ENCODE measurements around the gene FAM53B. TPM values are rescaled to one million over a fixed set of nuclear protein-coding genes. Genes with fewer than 3 reads are reported as not detected.

The FAM53B gene
- polyA plus RNA-seq, 1 of the 3 experiments (the other 2 are of a cell fraction) = 5.6 TPM

- no peaks in the 10 kb centered on the region for H3K36me3 ChIP-seq (replicated peaks in 1 of 2; ENCODE audit: control insufficient read depth in 1 of 2, insufficient read depth in 2 of 2, low read length in 1 of 2)
- TF ChIP-seq RAD21 (IDR thresholded peaks at IDR 0.05; ENCODE audit: low read length) (no peak), PBX3 (IDR thresholded peaks at IDR 0.05) (no peak), RCOR1 (IDR thresholded peaks at IDR 0.05; ENCODE audit: low read length) (no peak), FOXM1 (IDR thresholded peaks at IDR 0.05; ENCODE audit: low read depth) (no peak), IRF3 (IDR thresholded peaks at IDR 0.05; ENCODE audit: low read depth, low read length) (no peak), FOXJ3 (CRISPR knock-in tag; IDR thresholded peaks at IDR 0.05) (no peak), EZH2phosphoT487 (IDR thresholded peaks at IDR 0.05; ENCODE audit: borderline replicate concordance, low read depth) (no peak)
- no peak overlapping the region for H3K4me3 ChIP-seq (ENCODE audit: low read depth in 2 of 2, low read length in 1 of 2)
- peaks cover 7% of the 10 kb centered on the region; the same call in 1 of the 2 replicates for H3K79me2 ChIP-seq (ENCODE audit: insufficient read depth)
- H3K4me2 ChIP-seq = no peak overlapping the region
- H3K9me3 ChIP-seq = no peaks in the 10 kb centered on the region
- H2AFZ ChIP-seq (ENCODE audit: low read depth) = no peak overlapping the region
- H4K20me1 ChIP-seq (ENCODE audit: insufficient read depth) = no peaks in the 10 kb centered on the region; the same call in 1 of the 2 replicates
- ChIA-PET POLR2A (no interaction called here), CTCF (interaction anchor here (1.0 to 4.1 kb wide), 5 partner anchors 7 to 104 kb away, joined by 3 to 14 read pairs (median 4); no protein-coding TSS in a partner anchor)
- H3K27ac ChIP-seq (ENCODE audit: low read depth in 2 of 2, low read length in 1 of 2) = no peak overlapping the region; a peak in 1 of 4 replicates
- no peak for DNase-seq
- H3K27me3 ChIP-seq (ENCODE audit: insufficient read depth) = no peaks in the 10 kb centered on the region
- 93% methylated on average over 4 of the region's 10 CpGs for WGBS (ENCODE audit: low lambda C conversion rate)
- H3K9me2 ChIP-seq = no peaks in the 10 kb centered on the region
- peaks cover 24 to 84% of the 10 kb centered on the region in 2 experiments for H3K4me1 ChIP-seq (ENCODE audit: control insufficient read depth in 1 of 2, insufficient read depth in 2 of 2, low read depth in 1 of 2, low read length in 1 of 2)
- H3K9ac ChIP-seq = no peak overlapping the region
- H3F3A ChIP-seq (replicated peaks; ENCODE audit: insufficient read depth) = peaks cover 4% of the 10 kb centered on the region
Observed at GRCh38 chr10:124644771-124645415, 99.3 kb downstream of the FAM53B start.

- H2AFZ ChIP-seq (ENCODE audit: low read depth) = no peak overlapping the region
- no peak for DNase-seq
- POLR2A ChIA-PET = no interaction called here
- H3F3A ChIP-seq (replicated peaks; ENCODE audit: insufficient read depth) = peaks cover 4% of the 10 kb centered on the region
- H3K4me3 ChIP-seq (ENCODE audit: low read depth in 2 of 2, low read length in 1 of 2) = no peak overlapping the region
- no peak overlapping the region for H3K9ac ChIP-seq
- H3K4me1 ChIP-seq (ENCODE audit: control insufficient read depth in 1 of 2, insufficient read depth in 2 of 2, low read depth in 1 of 2, low read length in 1 of 2) = peaks cover 23 to 78% of the 10 kb centered on the region in 2 experiments
- no peaks in the 10 kb centered on the region for H3K36me3 ChIP-seq (replicated peaks in 1 of 2; ENCODE audit: control insufficient read depth in 1 of 2, insufficient read depth in 2 of 2, low read length in 1 of 2)
- TF ChIP-seq MAX (IDR thresholded peaks at IDR 0.05; ENCODE audit: low read depth) = no peak
- TF ChIP-seq RCOR1 (IDR thresholded peaks at IDR 0.05; ENCODE audit: low read length) = no peak
- no peak for TF ChIP-seq GABPA (IDR thresholded peaks at IDR 0.05; ENCODE audit: low read depth)
- TF ChIP-seq RFX5 (IDR thresholded peaks at IDR 0.05; ENCODE audit: low read length) = no peak
- no peak for TF ChIP-seq PBX3 (IDR thresholded peaks at IDR 0.05)
- no peak for TF ChIP-seq MEF2A (IDR thresholded peaks at IDR 0.05; ENCODE audit: borderline replicate concordance, low read depth)
- H3K9me2 ChIP-seq = no peaks in the 10 kb centered on the region
- no peaks in the 10 kb centered on the region for H3K27me3 ChIP-seq (ENCODE audit: insufficient read depth)
- CTCF ChIA-PET = interaction anchor here (1.0 to 4.1 kb wide), 2 partner anchors 97 to 103 kb away, joined by 4 to 13 read pairs; no protein-coding TSS in a partner anchor
- H3K27ac ChIP-seq (ENCODE audit: low read depth in 2 of 2, low read length in 1 of 2) = no peak overlapping the region; a peak in 1 of 4 replicates
- H3K4me2 ChIP-seq = no peak overlapping the region
- H3K9me3 ChIP-seq = no peaks in the 10 kb centered on the region
- peaks cover 7% of the 10 kb centered on the region; the same call in 1 of the 2 replicates for H3K79me2 ChIP-seq (ENCODE audit: insufficient read depth)
- H4K20me1 ChIP-seq (ENCODE audit: insufficient read depth) = no peaks in the 10 kb centered on the region; the same call in 1 of the 2 replicates
- WGBS (ENCODE audit: low lambda C conversion rate) = 94% methylated on average over 4 of the region's 4 CpGs
Observed at GRCh38 chr10:124644236-124644635, 99.9 kb downstream of the FAM53B start.
